Endometrium (tissue), 2 donors: Measurements from ENCODE around the gene PPDPF.
"Not testable (repeated sequence)": the region's sequence is repeated elsewhere in the genome, so short reads cannot be mapped to it uniquely, and the experiment has no call there.

ENCODE experiments used
- FAIRE-seq: peaks from 2 replicates; lab custom pipeline; 2012; peaks lifted over from hg19 to GRCh38; lab: Jason Lieb, UNC
- donor health status: control.
- donor health status: control.

Gene PPDPF, protein sequence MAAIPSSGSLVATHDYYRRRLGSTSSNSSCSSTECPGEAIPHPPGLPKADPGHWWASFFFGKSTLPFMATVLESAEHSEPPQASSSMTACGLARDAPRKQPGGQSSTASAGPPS

GRCh38 chr20:63520504-63520933, at the start of gene PPDPF:
PPDPF (plus strand) TSS chr20:63520765; CDS start chr20:63521309, 544 bp downstream.
- no peak for FAIRE-seq

DNA sequence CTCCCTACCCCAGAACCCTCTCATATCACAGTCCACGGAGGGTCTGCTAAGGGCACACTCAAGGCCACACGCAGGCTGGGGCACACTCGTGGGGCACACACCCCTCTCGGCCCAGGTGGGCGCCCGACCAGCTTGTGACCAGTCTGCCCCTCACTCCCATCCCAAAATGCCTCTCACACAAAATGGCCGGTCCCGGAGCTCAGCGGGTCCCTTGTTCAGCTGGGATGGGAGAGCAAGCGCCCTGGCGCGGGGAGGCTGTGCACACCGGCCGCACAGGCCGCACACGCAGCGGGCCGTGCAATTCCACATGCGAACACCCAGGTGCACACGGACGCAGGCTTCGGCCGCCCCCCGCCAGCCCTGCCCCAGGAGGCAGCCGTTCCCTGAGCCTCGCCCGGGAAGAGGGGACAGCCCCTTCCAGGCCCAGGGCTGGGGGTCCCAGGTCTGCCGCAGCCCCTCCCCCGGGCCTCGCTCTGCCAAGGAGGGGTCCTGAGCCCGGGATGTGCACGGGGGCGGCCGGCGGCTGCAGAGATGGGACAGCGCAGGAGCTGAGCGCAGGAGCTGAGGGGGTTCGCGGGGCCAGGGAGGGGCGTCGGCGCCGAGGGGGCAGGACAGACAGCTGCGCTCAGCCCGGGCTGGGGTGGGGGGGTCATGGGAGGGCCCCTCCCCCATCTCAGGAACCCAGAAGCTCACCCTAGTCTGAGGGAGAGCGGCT, 49.4 kb upstream of the PPDPF start:
- no peak for FAIRE-seq

GRCh38 chr20:63471717-63471980, 48.9 kb upstream of the PPDPF start:
- no peak for FAIRE-seq

DNA sequence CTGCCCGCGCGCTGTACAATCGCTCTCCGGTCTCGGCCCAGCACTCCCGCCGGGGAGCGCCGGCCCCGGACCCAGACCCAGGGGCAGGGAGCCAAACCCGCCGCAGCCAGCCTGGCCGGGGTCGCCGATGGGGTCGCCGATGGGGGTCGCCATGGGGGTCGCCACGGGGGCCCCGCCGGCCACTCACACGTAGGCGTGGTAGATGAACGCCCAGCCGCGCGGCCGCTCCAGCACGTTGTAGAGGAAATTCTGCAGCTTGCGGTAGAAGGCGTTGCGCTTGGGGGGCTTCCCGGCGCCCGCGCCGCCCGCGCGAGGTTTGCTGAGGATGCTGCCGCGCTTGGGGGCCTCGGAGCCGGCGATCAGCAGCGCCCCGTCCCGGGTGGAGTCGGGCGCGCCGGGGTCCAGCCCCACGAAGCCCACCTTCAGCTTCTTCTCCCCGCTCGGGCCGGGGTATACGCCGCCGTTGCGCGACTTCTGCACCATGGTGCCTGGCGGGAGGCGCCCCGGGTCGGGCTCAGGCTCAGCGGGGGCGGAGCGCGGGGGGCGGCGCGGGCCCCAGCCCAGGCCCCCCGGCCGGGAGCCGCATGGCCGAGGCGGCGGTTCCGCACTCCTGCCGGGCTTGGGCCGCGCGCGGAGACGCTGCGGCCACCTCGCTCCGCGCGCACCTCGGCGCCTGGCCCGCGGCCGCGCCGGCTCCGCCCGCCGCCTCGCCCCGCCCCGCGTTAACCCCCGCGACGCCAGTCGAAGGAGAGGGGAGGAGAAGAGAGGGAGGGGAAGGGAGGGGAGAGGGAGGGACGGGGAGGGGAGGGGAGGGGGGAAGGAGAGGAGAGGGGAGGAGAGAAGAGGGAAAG, 48.4 kb upstream of the PPDPF start, which contains the start of gene KCNQ2:
KCNQ2 (minus strand) TSS at position 675 of the 851 bp plus-strand sequence; CDS start at position 483, 192 bp downstream.
- no peak for FAIRE-seq

GRCh38 chr20:63472862-63473390, 47.6 kb upstream of the PPDPF start:
- FAIRE-seq = no peak

- no peak for FAIRE-seq
These were observed 46.8 kb upstream of the PPDPF start for GRCh38 chr20:63473555-63474449.

DNA sequence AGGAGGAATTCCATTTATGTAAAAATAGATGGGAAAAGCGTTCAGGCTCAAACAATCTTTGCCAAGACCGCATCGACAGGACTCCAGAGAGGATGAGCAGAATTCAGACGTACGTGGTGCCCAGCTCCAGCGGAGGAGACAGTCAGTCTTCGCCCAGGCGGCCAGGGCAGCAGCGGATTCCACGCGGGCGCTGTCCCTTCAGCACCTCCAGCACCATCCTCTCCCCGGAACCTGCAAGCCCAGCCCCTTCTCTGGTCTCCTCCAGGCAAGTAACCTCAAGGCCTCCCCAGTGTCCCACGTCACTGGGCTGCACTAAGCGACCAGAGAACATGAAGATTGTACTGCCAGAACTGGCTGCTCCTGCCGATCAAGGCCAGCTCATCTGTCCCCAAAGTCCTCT, 45.4 kb upstream of the PPDPF start:
- FAIRE-seq = no peak

- no peak for FAIRE-seq
These were observed 43.4 kb upstream of the PPDPF start for GRCh38 chr20:63477061-63477616.

GRCh38 chr20:63477944-63478343, 42.6 kb upstream of the PPDPF start:
- FAIRE-seq = no peak

- FAIRE-seq = no peak
These were observed 41.9 kb upstream of the PPDPF start for GRCh38 chr20:63478346-63479302.

GRCh38 chr20:63479695-63480419, 40.7 kb upstream of the PPDPF start:
- not testable (repeated sequence) for FAIRE-seq

GRCh38 chr20:63481503-63481902, 39.1 kb upstream of the PPDPF start:
- FAIRE-seq = no peak

- FAIRE-seq = no peak
These were observed 38.5 kb upstream of the PPDPF start for GRCh38 chr20:63482021-63482587.

DNA sequence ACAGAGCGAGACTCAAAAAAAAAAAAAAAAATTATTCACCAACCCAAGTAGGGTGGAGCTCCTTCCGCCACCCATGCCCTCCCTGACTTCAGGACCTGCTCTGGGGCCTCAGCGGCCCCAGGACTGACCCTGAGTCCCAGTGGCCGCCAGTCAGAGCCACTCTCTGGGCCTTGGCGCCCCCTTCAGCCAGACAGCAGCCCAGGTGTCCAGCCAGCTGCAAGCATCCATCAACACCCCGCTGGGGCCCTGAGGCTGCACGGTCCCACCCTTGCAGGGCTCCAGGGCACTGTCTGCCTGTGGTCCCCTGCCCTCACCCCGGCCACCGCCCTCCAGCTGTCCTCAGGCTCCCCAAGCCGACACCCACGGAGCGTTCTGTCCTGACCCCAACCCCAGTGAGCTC, 36.7 kb upstream of the PPDPF start:
- no peak for FAIRE-seq

DNA sequence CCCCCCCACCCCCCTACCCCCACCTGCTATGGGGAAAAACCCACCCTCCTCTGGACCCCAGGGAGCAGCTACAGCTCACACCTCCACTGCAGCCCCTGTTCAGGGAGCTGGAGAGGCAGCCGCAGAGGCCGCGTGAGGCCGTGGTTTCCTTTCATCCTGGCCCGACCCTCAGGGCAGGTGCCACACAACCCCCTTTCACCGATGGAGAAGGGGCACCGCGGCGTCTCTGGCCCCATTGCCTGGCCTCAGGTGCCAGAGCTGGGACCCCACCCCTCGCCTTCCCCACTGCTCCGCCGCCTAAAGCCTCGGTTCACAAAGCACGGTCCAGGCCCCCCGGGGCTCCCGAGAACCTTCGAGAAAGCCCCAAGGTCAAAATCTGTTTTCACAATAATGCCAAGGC, 36.3 kb upstream of the PPDPF start:
- no peak for FAIRE-seq

- FAIRE-seq = no peak
These were observed 35.7 kb upstream of the PPDPF start for GRCh38 chr20:63484651-63485403.

GRCh38 chr20:63486300-63486855, 34.2 kb upstream of the PPDPF start:
- FAIRE-seq = no peak

GRCh38 chr20:63487116-63487764, 33.3 kb upstream of the PPDPF start:
- FAIRE-seq = no peak
